SK-N-DZ (cell line): ENCODE results near the gene MRPL9. TPM values are rescaled to one million over a fixed set of nuclear protein-coding genes. Genes with fewer than 3 reads are reported as not detected.

ENCODE experiments used
- DNase-seq: peaks from one replicate; pipeline ENCODE4 v3.0.0-alpha.2; 2015; ENCODE audit warnings: low spot score
- polyA plus RNA-seq, 2 experiments: library from polyadenylated mRNA; depleted of rRNA; stranded (reverse); fragments of >200 nt; gene quantifications; 2 replicates each; pipeline ENCODE4 v1.2.3, GENCODE V29; 2014

The MRPL9 gene
- polyA plus RNA-seq (2014; cell fraction: cytosol; rRNA removed): 185 and 229 TPM in 2 replicates
- 163 and 169 TPM in 2 replicates for polyA plus RNA-seq (2014; cell fraction: nucleus; rRNA removed)

GRCh38 chr1:151762941-151763921 lies at the start of gene MRPL9:
TSS of gene MRPL9 (minus strand) at chr1:151763496. CDS start at chr1:151763479, 17 bp downstream.
- peak; percentile 84 for DNase-seq

- no peak for DNase-seq
Measured at GRCh38 chr1:151811181-151811580, 47.9 kb upstream of the MRPL9 start.

- no peak for DNase-seq
Measured at GRCh38 chr1:151809985-151810556, 46.8 kb upstream of the MRPL9 start.

GRCh38 chr1:151809290-151809984 lies 46.1 kb upstream of the MRPL9 start:
- DNase-seq: no peak

GRCh38 chr1:151807766-151808165 lies 44.5 kb upstream of the MRPL9 start:
- DNase-seq: no peak

GRCh38 chr1:151807131-151807530 lies 43.8 kb upstream of the MRPL9 start:
- no peak for DNase-seq

GRCh38 chr1:151806170-151806569 lies 42.9 kb upstream of the MRPL9 start:
- no peak for DNase-seq

- no peak for DNase-seq
Measured at GRCh38 chr1:151805066-151805820, 41.9 kb upstream of the MRPL9 start, which contains the start of gene LINGO4. TSS of gene LINGO4 (minus strand) at chr1:151805419. CDS start at chr1:151802704, 2,715 bp downstream.

- DNase-seq: no peak
Measured at GRCh38 chr1:151803915-151804314, 40.6 kb upstream of the MRPL9 start.

GRCh38 chr1:151803164-151803563 lies 39.9 kb upstream of the MRPL9 start:
- DNase-seq: no peak

- no peak for DNase-seq
Measured at GRCh38 chr1:151802372-151802771, 39.1 kb upstream of the MRPL9 start.

GRCh38 chr1:151801846-151802245 lies 38.5 kb upstream of the MRPL9 start:
- no peak for DNase-seq

GRCh38 chr1:151801310-151801820 lies 38.1 kb upstream of the MRPL9 start:
- DNase-seq: no peak

GRCh38 chr1:151800830-151801229 lies 37.5 kb upstream of the MRPL9 start:
- no peak for DNase-seq

- DNase-seq: peak; percentile 66
Measured at GRCh38 chr1:151799179-151800022, 36.1 kb upstream of the MRPL9 start.

- no peak for DNase-seq
Measured at GRCh38 chr1:151798571-151798970, 35.3 kb upstream of the MRPL9 start.

GRCh38 chr1:151790940-151791651 lies 27.8 kb upstream of the MRPL9 start:
- DNase-seq: peak; percentile 62

GRCh38 chr1:151790071-151790939 lies 27.0 kb upstream of the MRPL9 start, which contains the start of gene TDRKH:
TSS of gene TDRKH (minus strand) at chr1:151790500. CDS start at chr1:151783022, 7,478 bp downstream.
- DNase-seq: peak; percentile 100
